ENCODE measurements around the gene EFCAB8. TPM values are rescaled to one million over a fixed set of nuclear protein-coding genes. Genes with fewer than 3 reads are reported as not detected.
"Not testable (repeated sequence)": the region's sequence is repeated elsewhere in the genome, so short reads cannot be mapped to it uniquely, and the experiment has no call there.

The EFCAB8 gene
- total RNA-seq, 2 experiments from 2014 or later = 1.0 to 1.5 TPM

DNA sequence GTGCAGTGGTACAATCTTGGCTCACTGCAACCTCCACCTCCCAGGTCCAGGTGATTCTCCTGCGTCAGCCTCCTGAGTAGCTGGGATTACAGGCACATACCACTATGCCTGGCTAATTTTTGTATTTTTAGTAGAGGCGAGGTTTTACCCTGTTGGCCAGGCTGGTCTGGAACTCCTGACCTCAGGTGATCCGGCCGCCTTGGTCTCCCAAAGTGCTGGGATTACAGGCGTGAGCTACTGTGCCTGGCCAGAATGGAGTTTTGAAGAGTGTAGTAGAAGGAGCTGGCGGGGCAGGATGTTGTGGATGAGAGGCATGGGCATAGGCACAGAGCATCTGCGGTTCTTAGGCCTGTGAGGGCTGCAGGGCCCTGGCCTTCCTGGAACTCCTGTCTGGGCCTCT lies 46.0 kb downstream of the EFCAB8 start:
- ATAC-seq = not testable (repeated sequence)

DNA sequence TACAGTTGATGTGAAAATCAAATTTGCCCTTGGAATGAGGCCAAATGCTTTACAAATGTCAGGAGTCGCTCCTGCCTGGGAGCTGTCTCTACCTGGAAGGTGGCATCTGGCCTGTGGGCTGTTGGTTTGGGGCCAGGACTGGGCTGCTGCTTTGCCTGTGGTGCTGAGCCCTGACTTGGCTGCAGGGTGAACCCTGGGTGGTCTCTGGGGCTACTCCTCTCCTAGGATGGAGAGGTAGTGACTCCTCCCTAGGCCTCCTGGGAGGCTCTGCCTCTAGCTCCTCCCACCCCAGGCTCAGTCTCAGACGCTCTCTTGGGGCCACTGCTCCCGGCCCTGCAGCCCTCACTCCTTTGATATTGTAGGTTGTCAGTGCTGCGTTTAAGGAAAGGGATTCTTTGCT lies 47.5 kb downstream of the EFCAB8 start:
- Mint-ChIP-seq H3K27ac (peak overlapping the region; percentile 25), H3K36me3 (ENCODE audit: low read depth) (no peaks in the 10 kb centered on the region), H3K4me3 (no peak overlapping the region), H3K4me1 (ENCODE audit: low read depth) (peaks cover 27% of the 10 kb centered on the region), H3K9me3 (ENCODE audit: insufficient read depth) (no peaks in the 10 kb centered on the region), H3K27me3 (ENCODE audit: low read depth) (no peaks in the 10 kb centered on the region)
- ATAC-seq (no peak), DNase-seq (no peak)
- ChIA-PET POLR2A (no interaction called here), CTCF (interaction anchor here (0.6 to 3.1 kb wide), 4 partner anchors 10 to 190 kb away, joined by 3 to 15 read pairs (median 4); partner anchors contain the start of gene SUN5)

More for the DNA sequence above, 46.0 kb downstream of the EFCAB8 start:
- H3K9me3 Mint-ChIP-seq (ENCODE audit: insufficient read depth); H3K27ac Mint-ChIP-seq; H3K36me3 Mint-ChIP-seq (ENCODE audit: low read depth); H3K27me3 Mint-ChIP-seq (ENCODE audit: low read depth); POLR2A ChIA-PET; H3K4me3 Mint-ChIP-seq; DNase-seq: not testable (repeated sequence)
- H3K4me1 Mint-ChIP-seq (ENCODE audit: low read depth) = peaks cover 29% of the 10 kb centered on the region
- CTCF ChIA-PET = interaction anchor here (1.5 to 2.9 kb wide), 4 partner anchors 40 to 190 kb away, joined by 3 to 19 read pairs (median 10); partner anchors contain the start of gene SUN5

DNA sequence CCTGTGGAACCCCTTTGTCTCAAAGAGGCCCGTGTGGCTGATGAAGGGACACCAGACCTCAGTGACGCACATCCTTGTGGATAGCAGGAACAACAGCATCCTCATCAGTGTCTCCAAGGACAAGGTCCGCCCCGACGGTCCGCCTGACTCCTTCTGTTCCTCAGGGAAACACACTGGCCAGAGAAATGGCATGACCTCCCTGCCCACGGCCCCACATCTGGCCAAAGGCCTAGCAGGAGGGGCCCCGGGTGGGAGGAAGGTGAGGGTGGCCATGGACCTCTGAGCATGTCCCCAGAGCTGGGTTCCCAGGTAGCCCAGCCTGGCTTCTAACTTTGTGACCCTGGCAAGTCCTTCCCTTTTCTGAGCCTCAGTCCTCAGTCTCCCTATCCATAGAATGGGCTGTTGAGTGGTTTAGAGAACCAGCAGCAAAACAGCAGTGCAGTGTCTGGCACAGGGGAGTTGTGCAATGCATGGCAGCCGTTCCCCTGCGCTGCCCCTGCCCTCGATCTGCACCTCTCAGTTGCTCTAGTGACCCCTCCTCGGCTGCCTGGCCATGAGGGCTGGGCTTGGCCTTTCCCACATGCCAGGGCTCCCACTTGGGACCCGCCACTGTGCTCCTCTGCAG lies 48.3 kb downstream of the EFCAB8 start:
- ChIA-PET CTCF (interaction anchor here (0.9 to 3.1 kb wide), 3 partner anchors 38 to 189 kb away, joined by 4 to 15 read pairs (median 4); partner anchors contain the start of gene SUN5), POLR2A (no interaction called here)
- Mint-ChIP-seq H3K27ac (no peak overlapping the region), H3K4me1 (ENCODE audit: low read depth) (peaks cover 27% of the 10 kb centered on the region), H3K9me3 (ENCODE audit: insufficient read depth) (no peaks in the 10 kb centered on the region), H3K4me3 (no peak overlapping the region), H3K27me3 (ENCODE audit: low read depth) (no peaks in the 10 kb centered on the region), H3K36me3 (ENCODE audit: low read depth) (no peaks in the 10 kb centered on the region)
- ATAC-seq (no peak), DNase-seq (no peak)

DNA sequence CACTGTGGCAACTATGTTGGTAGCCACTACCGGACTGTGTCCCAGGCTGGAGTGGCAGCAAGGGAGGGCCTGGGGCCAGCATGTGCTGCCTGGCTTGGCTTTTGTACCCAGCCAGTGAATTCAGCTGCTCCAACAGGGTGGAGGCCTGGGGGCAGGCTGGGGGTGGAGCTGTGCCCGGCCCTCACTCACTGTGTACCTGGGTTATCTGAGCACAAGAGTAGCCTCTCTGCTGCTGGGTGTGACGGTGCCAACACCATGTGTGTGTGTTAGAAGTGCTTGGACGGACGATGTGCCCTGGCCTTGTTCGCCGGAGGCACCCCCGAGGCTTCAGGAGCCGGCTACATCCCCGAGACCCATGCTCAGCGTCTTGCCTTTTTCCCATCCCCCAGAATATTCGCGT lies 49.2 kb downstream of the EFCAB8 start:
- POLR2A ChIA-PET = no interaction called here
- DNase-seq = no peak
- Mint-ChIP-seq H3K36me3 (ENCODE audit: low read depth) (no peaks in the 10 kb centered on the region), H3K27ac (no peak overlapping the region), H3K9me3 (ENCODE audit: insufficient read depth) (no peaks in the 10 kb centered on the region), H3K27me3 (ENCODE audit: low read depth) (no peaks in the 10 kb centered on the region), H3K4me1 (ENCODE audit: low read depth) (peaks cover 19% of the 10 kb centered on the region), H3K4me3 (no peak overlapping the region)
- no peak for ATAC-seq
- CTCF ChIA-PET = interaction anchor here (3.1 kb wide), 1 partner anchor 38 kb away, joined by 15 read pairs; no protein-coding TSS in a partner anchor

- no peak for ATAC-seq
- Mint-ChIP-seq H3K27me3 (ENCODE audit: low read depth) (no peaks in the 10 kb centered on the region), H3K9me3 (ENCODE audit: insufficient read depth) (no peaks in the 10 kb centered on the region), H3K27ac (no peak overlapping the region), H3K4me1 (ENCODE audit: low read depth) (peaks cover 13% of the 10 kb centered on the region), H3K36me3 (ENCODE audit: low read depth) (no peaks in the 10 kb centered on the region), H3K4me3 (no peak overlapping the region)
- DNase-seq = no peak
- POLR2A ChIA-PET = no interaction called here
- CTCF ChIA-PET = interaction anchor here (0.9 to 3.1 kb wide), 3 partner anchors 37 to 187 kb away, joined by 3 to 15 read pairs (median 5); no protein-coding TSS in a partner anchor
These were observed 49.9 kb downstream of the EFCAB8 start for GRCh38 chr20:32908334-32909292.

DNA sequence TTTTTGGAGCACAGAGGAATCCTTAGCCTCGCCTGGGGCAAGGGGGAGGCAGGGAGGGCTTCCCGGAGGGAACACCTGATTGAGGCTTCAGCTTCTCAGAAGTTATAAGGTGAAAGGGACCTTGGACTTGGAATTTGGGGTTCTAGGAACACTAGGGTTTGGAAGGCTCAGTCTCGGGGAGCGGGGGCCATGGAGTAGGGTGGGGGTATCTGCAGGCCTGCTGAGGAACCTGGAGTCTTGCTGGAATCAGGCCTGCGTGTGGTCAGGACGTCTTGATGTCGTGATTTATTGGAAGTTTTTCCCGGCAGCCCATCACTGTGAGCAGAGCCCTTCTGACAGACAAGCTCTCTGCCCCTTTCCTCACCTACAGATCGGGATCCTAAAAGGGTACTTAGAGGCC lies 50.7 kb downstream of the EFCAB8 start:
- ATAC-seq (no peak), DNase-seq (no peak)
- no peak overlapping the region for H3K27ac Mint-ChIP-seq
- ChIA-PET CTCF (interaction anchor here (0.9 to 1.3 kb wide), 2 partner anchors 37 to 187 kb away, joined by 3 to 5 read pairs; no protein-coding TSS in a partner anchor), POLR2A (no interaction called here)
- no peaks in the 10 kb centered on the region for H3K36me3 Mint-ChIP-seq (ENCODE audit: low read depth)
- no peaks in the 10 kb centered on the region for H3K9me3 Mint-ChIP-seq (ENCODE audit: insufficient read depth)
- no peaks in the 10 kb centered on the region for H3K27me3 Mint-ChIP-seq (ENCODE audit: low read depth)
- H3K4me3 Mint-ChIP-seq = no peak overlapping the region
- peaks cover 13% of the 10 kb centered on the region for H3K4me1 Mint-ChIP-seq (ENCODE audit: low read depth)

GRCh38 chr20:32909896-32910571 lies 51.3 kb downstream of the EFCAB8 start:
- ChIA-PET POLR2A (no interaction called here), CTCF (interaction anchor here (1.1 to 1.3 kb wide), 2 partner anchors 36 to 166 kb away, joined by 3 to 5 read pairs; no protein-coding TSS in a partner anchor)
- no peaks in the 10 kb centered on the region for H3K36me3 Mint-ChIP-seq (ENCODE audit: low read depth)
- H3K4me1 Mint-ChIP-seq (ENCODE audit: low read depth) = peaks cover 11% of the 10 kb centered on the region
- H3K4me3 Mint-ChIP-seq = no peak overlapping the region
- no peaks in the 10 kb centered on the region for H3K9me3 Mint-ChIP-seq (ENCODE audit: insufficient read depth)
- no peak overlapping the region for H3K27ac Mint-ChIP-seq
- ATAC-seq (no peak), DNase-seq (no peak)
- no peaks in the 10 kb centered on the region for H3K27me3 Mint-ChIP-seq (ENCODE audit: low read depth)

DNA sequence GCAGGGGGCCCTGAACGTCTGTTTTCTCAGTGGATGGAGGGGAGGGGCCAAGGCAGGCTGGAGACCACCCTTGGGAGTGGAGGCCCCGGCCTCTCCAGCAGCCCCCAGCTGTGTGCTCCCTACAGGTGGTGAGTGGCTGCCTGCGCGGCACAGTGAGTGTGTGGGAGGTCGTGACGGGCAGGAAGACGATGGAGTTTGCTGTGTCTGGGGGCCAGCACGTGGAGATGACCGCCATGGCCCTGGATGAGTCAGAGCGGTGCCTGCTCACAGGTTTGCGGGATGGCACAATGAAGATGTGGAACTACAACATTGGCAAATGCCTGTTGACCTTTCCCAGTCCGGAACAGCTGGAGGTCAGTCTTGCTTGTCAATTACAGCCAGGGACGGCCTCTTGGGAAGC lies 52.6 kb downstream of the EFCAB8 start:
- ChIA-PET CTCF (interaction anchor here (1.0 to 1.5 kb wide), 2 partner anchors 9 to 34 kb away, joined by 3 to 6 read pairs; no protein-coding TSS in a partner anchor), POLR2A (no interaction called here)
- H3K27me3 Mint-ChIP-seq (ENCODE audit: low read depth) = no peaks in the 10 kb centered on the region
- H3K4me1 Mint-ChIP-seq (ENCODE audit: low read depth) = peaks cover 4% of the 10 kb centered on the region
- no peak for DNase-seq
- H3K4me3 Mint-ChIP-seq = no peak overlapping the region
- no peaks in the 10 kb centered on the region for H3K9me3 Mint-ChIP-seq (ENCODE audit: insufficient read depth)
- H3K27ac Mint-ChIP-seq = no peak overlapping the region
- no peak for ATAC-seq
- peaks cover 4% of the 10 kb centered on the region for H3K36me3 Mint-ChIP-seq (ENCODE audit: low read depth)

- H3K36me3 Mint-ChIP-seq (ENCODE audit: low read depth) = peaks cover 4% of the 10 kb centered on the region
- no peaks in the 10 kb centered on the region for H3K27me3 Mint-ChIP-seq (ENCODE audit: low read depth)
- H3K4me1 Mint-ChIP-seq (ENCODE audit: low read depth) = no peaks in the 10 kb centered on the region
- H3K27ac Mint-ChIP-seq = no peak overlapping the region
- no peak overlapping the region for H3K4me3 Mint-ChIP-seq
- DNase-seq (no peak), ATAC-seq (no peak)
- CTCF ChIA-PET = interaction anchor here (1.2 kb wide), 1 partner anchor 32 kb away, joined by 4 read pairs; no protein-coding TSS in a partner anchor
- POLR2A ChIA-PET = interaction anchor here (1.0 kb wide), 1 partner anchor 54 kb away, joined by 3 read pairs; no protein-coding TSS in a partner anchor
- H3K9me3 Mint-ChIP-seq (ENCODE audit: insufficient read depth) = no peaks in the 10 kb centered on the region
These were observed 54.0 kb downstream of the EFCAB8 start for GRCh38 chr20:32912688-32913087.

DNA sequence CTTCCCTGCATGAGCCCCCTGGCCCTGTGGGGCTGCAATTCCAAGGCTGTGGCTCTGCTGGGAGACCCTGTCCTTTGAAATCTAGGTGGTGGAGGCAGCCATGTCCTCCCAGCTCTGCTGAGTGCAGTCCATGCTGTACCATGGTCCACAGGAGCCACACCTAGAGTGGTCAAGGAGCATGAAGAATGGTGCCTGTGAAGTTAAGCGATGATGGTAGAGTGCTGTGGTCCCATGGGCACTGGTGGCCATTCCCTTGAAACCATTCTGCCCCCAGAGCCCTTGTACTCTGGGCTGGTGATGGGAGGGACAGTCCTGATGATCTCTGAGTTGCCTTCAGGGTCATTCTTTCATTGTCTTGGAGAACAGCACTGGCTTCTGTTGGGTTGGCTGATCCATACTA lies 55.3 kb downstream of the EFCAB8 start:
- ChIA-PET CTCF (no interaction called here), POLR2A (interaction anchor here (1.0 kb wide), 1 partner anchor 58 kb away, joined by 3 read pairs; no protein-coding TSS in a partner anchor)
- no peak overlapping the region for H3K4me3 Mint-ChIP-seq
- H3K36me3 Mint-ChIP-seq (ENCODE audit: low read depth) = peaks cover 4% of the 10 kb centered on the region
- H3K27ac Mint-ChIP-seq = no peak overlapping the region
- no peaks in the 10 kb centered on the region for H3K4me1 Mint-ChIP-seq (ENCODE audit: low read depth)
- DNase-seq = no peak
- no peak for ATAC-seq
- H3K9me3 Mint-ChIP-seq (ENCODE audit: insufficient read depth) = no peaks in the 10 kb centered on the region
- H3K27me3 Mint-ChIP-seq (ENCODE audit: low read depth) = no peaks in the 10 kb centered on the region

- DNase-seq (no peak), ATAC-seq (no peak)
- Mint-ChIP-seq H3K4me1 (ENCODE audit: low read depth) (no peaks in the 10 kb centered on the region), H3K27ac (no peak overlapping the region), H3K27me3 (ENCODE audit: low read depth) (no peaks in the 10 kb centered on the region), H3K9me3 (ENCODE audit: insufficient read depth) (no peaks in the 10 kb centered on the region), H3K36me3 (ENCODE audit: low read depth) (peaks cover 4% of the 10 kb centered on the region), H3K4me3 (no peak overlapping the region)
- ChIA-PET POLR2A (no interaction called here), CTCF (no interaction called here)
These were observed 58.6 kb downstream of the EFCAB8 start for GRCh38 chr20:32917191-32917950.
